ENCODE results near the gene ARF3.
A peak's percentile ranks its signal among the peaks of the same experiment; 100 is the strongest.

Gene ARF3

DNA sequence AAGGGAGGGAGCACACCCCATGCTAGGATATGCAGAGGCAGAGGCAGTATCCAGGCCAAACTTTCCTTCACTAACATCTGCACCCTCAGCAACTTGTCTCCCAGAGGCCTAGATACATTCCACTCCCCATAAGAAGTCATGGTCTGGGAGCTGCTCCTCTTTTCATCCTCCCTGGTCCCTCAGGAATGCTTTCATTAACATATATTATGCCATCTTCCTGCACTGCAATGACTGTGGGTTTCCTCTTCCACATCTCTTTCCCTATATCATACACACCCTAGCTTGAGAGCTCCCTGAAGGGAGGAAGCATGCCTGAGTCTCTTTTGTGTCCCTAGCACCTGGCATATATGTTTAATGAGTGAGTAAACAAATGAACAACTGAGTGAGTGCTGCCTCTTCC lies 33.3 kb upstream of the ARF3 start:
- H3K4me1 Mint-ChIP-seq, result peaks cover 10% of the 10 kb centered on the region
- H3K36me3 Mint-ChIP-seq (ENCODE audit: low read depth), result no peaks in the 10 kb centered on the region
- no peaks in the 10 kb centered on the region for H3K9me3 Mint-ChIP-seq
- H3K4me3 Mint-ChIP-seq, result no peak overlapping the region
- H3K27ac Mint-ChIP-seq, result no peak overlapping the region
- peaks cover 86% of the 10 kb centered on the region for H3K27me3 Mint-ChIP-seq (ENCODE audit: low read depth)
- TF ChIP-seq, protein P1, sequence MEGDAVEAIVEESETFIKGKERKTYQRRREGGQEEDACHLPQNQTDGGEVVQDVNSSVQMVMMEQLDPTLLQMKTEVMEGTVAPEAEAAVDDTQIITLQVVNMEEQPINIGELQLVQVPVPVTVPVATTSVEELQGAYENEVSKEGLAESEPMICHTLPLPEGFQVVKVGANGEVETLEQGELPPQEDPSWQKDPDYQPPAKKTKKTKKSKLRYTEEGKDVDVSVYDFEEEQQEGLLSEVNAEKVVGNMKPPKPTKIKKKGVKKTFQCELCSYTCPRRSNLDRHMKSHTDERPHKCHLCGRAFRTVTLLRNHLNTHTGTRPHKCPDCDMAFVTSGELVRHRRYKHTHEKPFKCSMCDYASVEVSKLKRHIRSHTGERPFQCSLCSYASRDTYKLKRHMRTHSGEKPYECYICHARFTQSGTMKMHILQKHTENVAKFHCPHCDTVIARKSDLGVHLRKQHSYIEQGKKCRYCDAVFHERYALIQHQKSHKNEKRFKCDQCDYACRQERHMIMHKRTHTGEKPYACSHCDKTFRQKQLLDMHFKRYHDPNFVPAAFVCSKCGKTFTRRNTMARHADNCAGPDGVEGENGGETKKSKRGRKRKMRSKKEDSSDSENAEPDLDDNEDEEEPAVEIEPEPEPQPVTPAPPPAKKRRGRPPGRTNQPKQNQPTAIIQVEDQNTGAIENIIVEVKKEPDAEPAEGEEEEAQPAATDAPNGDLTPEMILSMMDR (IDR thresholded peaks at IDR 0.05; ENCODE audit: unreplicated experiment in 3 of 3), result no peak

DNA sequence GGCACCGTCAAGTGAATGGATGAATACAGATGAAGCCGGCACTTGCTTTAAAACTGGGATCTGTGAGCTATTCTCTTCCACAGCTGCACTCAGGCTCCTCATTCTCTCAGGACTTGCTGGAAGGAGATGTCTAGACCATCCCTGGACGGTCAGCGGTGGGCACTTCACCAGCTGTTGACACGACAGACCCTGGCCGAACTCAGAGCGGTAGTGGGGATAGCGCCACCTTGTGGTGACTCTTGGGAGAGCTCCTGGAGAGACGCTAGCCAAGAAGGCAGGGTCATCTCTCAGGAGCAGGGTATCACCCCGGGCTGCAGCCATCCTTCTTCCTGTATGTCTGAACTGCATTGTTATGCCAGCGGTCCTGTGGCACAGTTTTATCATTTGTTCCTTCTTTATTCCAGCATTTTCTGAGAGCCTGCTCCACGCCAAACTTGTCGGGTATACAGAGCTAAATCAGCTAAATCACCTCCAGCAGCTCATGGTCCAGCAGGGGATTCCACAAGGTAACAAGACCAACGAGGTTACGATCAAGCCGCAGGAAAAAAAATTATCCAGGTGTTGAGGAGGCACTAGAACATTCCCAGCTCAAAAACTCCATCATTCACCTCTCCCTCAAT lies 30.9 kb upstream of the ARF3 start:
- peaks cover 26% of the 10 kb centered on the region for H3K4me1 Mint-ChIP-seq
- peaks cover 88% of the 10 kb centered on the region for H3K27me3 Mint-ChIP-seq (ENCODE audit: low read depth)
- no peak overlapping the region for H3K4me3 Mint-ChIP-seq
- no peaks in the 10 kb centered on the region for H3K9me3 Mint-ChIP-seq
- H3K27ac Mint-ChIP-seq, result no peak overlapping the region
- no peaks in the 10 kb centered on the region for H3K36me3 Mint-ChIP-seq (ENCODE audit: low read depth)
- TF ChIP-seq, protein P1 (IDR thresholded peaks at IDR 0.05; ENCODE audit: unreplicated experiment in 3 of 3), result peak; percentile 67 to 77 (median 74)

GRCh38 chr12:48986720-48987291 lies 29.5 kb upstream of the ARF3 start:
- H3K27me3 Mint-ChIP-seq (ENCODE audit: low read depth), result peaks cover 93% of the 10 kb centered on the region
- TF ChIP-seq, protein P1 (IDR thresholded peaks at IDR 0.05; ENCODE audit: unreplicated experiment in 3 of 3), result no peak
- no peak overlapping the region for H3K27ac Mint-ChIP-seq
- H3K4me1 Mint-ChIP-seq, result peaks cover 37% of the 10 kb centered on the region
- no peak overlapping the region for H3K4me3 Mint-ChIP-seq
- no peaks in the 10 kb centered on the region for H3K36me3 Mint-ChIP-seq (ENCODE audit: low read depth)
- no peaks in the 10 kb centered on the region for H3K9me3 Mint-ChIP-seq

GRCh38 chr12:48985901-48986300 lies 28.6 kb upstream of the ARF3 start:
- Mint-ChIP-seq H3K36me3 (ENCODE audit: low read depth) (no peaks in the 10 kb centered on the region), H3K4me3 (no peak overlapping the region), H3K9me3 (no peaks in the 10 kb centered on the region), H3K4me1 (peaks cover 43% of the 10 kb centered on the region), H3K27ac (no peak overlapping the region), H3K27me3 (ENCODE audit: low read depth) (peaks cover 98% of the 10 kb centered on the region)
- TF ChIP-seq, protein P1 (IDR thresholded peaks at IDR 0.05; ENCODE audit: unreplicated experiment in 3 of 3), result no peak

DNA sequence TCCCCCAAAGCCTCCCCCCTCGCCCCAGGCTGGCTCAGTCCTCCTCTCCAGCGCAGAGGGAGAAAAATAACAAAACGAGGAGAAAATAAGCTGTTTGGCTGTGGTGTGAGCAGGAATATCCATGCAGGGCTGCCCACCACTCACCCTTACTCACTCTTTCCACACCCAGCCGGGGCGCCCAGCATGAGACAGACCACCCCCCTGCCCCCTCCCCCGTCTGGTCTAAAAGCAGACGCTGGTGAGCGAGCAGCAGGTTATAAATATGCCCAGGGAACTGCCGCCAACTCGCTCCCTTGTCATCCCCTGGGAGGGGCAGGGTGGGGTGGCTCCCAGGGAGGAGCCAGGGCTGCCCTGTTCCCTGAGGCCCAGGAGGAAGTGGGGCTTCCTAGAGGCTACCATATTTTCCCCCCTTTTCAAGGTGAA lies 28.2 kb upstream of the ARF3 start:
- Mint-ChIP-seq H3K9me3 (no peaks in the 10 kb centered on the region), H3K4me3 (no peak overlapping the region), H3K27ac (no peak overlapping the region), H3K4me1 (peaks cover 47% of the 10 kb centered on the region), H3K27me3 (ENCODE audit: low read depth) (peaks cover 98% of the 10 kb centered on the region), H3K36me3 (ENCODE audit: low read depth) (no peaks in the 10 kb centered on the region)
- TF ChIP-seq, protein P1 (IDR thresholded peaks at IDR 0.05; ENCODE audit: unreplicated experiment in 3 of 3), result no peak

All from nephron (organoid).